ENCODE results near the gene MKLN1. TPM values are rescaled to one million over a fixed set of nuclear protein-coding genes. Genes with fewer than 3 reads are reported as not detected.

MKLN1 gene
- total RNA-seq, 1 experiment from 2014 or later: 34.3 TPM

- Mint-ChIP-seq H3K36me3 (ENCODE audit: insufficient read depth in 1 of 3, low read depth in 3 of 3) (no peaks in the 10 kb centered on the region), H3K4me1 (peaks cover 26 to 30% of the 10 kb centered on the region in 2 experiments), H3K4me3 (no peak overlapping the region), H3K27me3 (ENCODE audit: low read depth) (no peaks in the 10 kb centered on the region; the same call in 1 of the 2 replicates), H3K9me3 (no peaks in the 10 kb centered on the region), H3K27ac (peak overlapping the region in 1 of 3 experiments; percentile 8; a peak in 3 of 7 replicates)
- Histone ChIP-seq H3K4me1 (ENCODE audit: insufficient read depth, low read length) (no peaks in the 10 kb centered on the region; the same call in 1 of the 2 replicates), H2BK20ac (ENCODE audit: low read depth, low read length, poor library complexity, severe bottlenecking) (no peak overlapping the region), H2AFZ (ENCODE audit: low read length) (no peak overlapping the region), H3K18ac (ENCODE audit: insufficient read length, low read depth, low read length) (no peak overlapping the region), H3K23ac (ENCODE audit: insufficient read length, low read depth, low read length) (no peak overlapping the region), H3K56ac (ENCODE audit: insufficient read length, low read depth, low read length) (no peak overlapping the region), H4K8ac (replicated peaks; ENCODE audit: insufficient read length, low read depth, low read length) (no peak overlapping the region), H3K79me1 (ENCODE audit: insufficient read depth, low read depth, low read length, poor library complexity, severe bottlenecking) (no peaks in the 10 kb centered on the region), H2BK5ac (ENCODE audit: insufficient read length, low read length) (no peak overlapping the region), H3T11ph (ENCODE audit: low read length) (no peak overlapping the region), H4K5ac (ENCODE audit: insufficient read length, low read depth, low read length) (no peak overlapping the region), H3K23me2 (ENCODE audit: insufficient read length, low read depth, low read length, poor library complexity, severe bottlenecking) (no peaks in the 10 kb centered on the region), H3K27ac (ENCODE audit: insufficient read length, low read depth, low read length) (no peak overlapping the region), H4K91ac (ENCODE audit: insufficient read length, low read depth, low read length) (no peak overlapping the region), H3K9ac (ENCODE audit: extremely low read depth, insufficient read length, low read length) (no peak overlapping the region), H2BK120ac (ENCODE audit: low read depth, low read length, poor library complexity, severe bottlenecking) (no peak overlapping the region), H3K9me3 (ENCODE audit: control insufficient read depth, low read depth, low read length) (no peaks in the 10 kb centered on the region), H3K14ac (ENCODE audit: insufficient read depth, low read length) (no peak overlapping the region), H2BK15ac (ENCODE audit: low read depth, low read length) (no peak overlapping the region), H2BK12ac (ENCODE audit: insufficient read length, low read depth, low read length) (no peak overlapping the region), H2AK5ac (ENCODE audit: insufficient read length, low read length) (no peak overlapping the region), H3K27me3 (ENCODE audit: insufficient read depth, low read length) (no peaks in the 10 kb centered on the region), H3K4ac (ENCODE audit: low read depth, low read length) (no peak overlapping the region), H4K20me1 (ENCODE audit: control insufficient read depth, insufficient read depth, insufficient read length) (no peaks in the 10 kb centered on the region), H3K4me2 (ENCODE audit: insufficient read depth, insufficient read length, low read length) (no peak overlapping the region), H3K79me2 (ENCODE audit: insufficient read depth, low read length) (no peaks in the 10 kb centered on the region)
- DNase-seq: no peak
- WGBS (ENCODE audit: extremely low coverage, insufficient read length, low lambda C conversion rate): no CpG with 5 or more reads among the region's 6 CpGs
- TF ChIP-seq, protein P1, sequence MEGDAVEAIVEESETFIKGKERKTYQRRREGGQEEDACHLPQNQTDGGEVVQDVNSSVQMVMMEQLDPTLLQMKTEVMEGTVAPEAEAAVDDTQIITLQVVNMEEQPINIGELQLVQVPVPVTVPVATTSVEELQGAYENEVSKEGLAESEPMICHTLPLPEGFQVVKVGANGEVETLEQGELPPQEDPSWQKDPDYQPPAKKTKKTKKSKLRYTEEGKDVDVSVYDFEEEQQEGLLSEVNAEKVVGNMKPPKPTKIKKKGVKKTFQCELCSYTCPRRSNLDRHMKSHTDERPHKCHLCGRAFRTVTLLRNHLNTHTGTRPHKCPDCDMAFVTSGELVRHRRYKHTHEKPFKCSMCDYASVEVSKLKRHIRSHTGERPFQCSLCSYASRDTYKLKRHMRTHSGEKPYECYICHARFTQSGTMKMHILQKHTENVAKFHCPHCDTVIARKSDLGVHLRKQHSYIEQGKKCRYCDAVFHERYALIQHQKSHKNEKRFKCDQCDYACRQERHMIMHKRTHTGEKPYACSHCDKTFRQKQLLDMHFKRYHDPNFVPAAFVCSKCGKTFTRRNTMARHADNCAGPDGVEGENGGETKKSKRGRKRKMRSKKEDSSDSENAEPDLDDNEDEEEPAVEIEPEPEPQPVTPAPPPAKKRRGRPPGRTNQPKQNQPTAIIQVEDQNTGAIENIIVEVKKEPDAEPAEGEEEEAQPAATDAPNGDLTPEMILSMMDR (conservative IDR thresholded peaks at IDR 0.05): no peak
These were observed 29.1 kb upstream of the MKLN1 start for GRCh38 chr7:131298608-131298992.
